ENCODE data around the gene SLC12A9. TPM values are rescaled to one million over a fixed set of nuclear protein-coding genes. Genes with fewer than 3 reads are reported as not detected.

Gene SLC12A9, protein sequence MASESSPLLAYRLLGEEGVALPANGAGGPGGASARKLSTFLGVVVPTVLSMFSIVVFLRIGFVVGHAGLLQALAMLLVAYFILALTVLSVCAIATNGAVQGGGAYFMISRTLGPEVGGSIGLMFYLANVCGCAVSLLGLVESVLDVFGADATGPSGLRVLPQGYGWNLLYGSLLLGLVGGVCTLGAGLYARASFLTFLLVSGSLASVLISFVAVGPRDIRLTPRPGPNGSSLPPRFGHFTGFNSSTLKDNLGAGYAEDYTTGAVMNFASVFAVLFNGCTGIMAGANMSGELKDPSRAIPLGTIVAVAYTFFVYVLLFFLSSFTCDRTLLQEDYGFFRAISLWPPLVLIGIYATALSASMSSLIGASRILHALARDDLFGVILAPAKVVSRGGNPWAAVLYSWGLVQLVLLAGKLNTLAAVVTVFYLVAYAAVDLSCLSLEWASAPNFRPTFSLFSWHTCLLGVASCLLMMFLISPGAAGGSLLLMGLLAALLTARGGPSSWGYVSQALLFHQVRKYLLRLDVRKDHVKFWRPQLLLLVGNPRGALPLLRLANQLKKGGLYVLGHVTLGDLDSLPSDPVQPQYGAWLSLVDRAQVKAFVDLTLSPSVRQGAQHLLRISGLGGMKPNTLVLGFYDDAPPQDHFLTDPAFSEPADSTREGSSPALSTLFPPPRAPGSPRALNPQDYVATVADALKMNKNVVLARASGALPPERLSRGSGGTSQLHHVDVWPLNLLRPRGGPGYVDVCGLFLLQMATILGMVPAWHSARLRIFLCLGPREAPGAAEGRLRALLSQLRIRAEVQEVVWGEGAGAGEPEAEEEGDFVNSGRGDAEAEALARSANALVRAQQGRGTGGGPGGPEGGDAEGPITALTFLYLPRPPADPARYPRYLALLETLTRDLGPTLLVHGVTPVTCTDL
- total RNA-seq (ENCODE audit: low replicate concordance) = 31.4 and 37.1 TPM in 2 replicates
- long read RNA-seq, partial matches to known transcripts = 0 of 1 reads
- long read RNA-seq, other reads (novel, unspliced or antisense) = 1 of 1 reads

DNA sequence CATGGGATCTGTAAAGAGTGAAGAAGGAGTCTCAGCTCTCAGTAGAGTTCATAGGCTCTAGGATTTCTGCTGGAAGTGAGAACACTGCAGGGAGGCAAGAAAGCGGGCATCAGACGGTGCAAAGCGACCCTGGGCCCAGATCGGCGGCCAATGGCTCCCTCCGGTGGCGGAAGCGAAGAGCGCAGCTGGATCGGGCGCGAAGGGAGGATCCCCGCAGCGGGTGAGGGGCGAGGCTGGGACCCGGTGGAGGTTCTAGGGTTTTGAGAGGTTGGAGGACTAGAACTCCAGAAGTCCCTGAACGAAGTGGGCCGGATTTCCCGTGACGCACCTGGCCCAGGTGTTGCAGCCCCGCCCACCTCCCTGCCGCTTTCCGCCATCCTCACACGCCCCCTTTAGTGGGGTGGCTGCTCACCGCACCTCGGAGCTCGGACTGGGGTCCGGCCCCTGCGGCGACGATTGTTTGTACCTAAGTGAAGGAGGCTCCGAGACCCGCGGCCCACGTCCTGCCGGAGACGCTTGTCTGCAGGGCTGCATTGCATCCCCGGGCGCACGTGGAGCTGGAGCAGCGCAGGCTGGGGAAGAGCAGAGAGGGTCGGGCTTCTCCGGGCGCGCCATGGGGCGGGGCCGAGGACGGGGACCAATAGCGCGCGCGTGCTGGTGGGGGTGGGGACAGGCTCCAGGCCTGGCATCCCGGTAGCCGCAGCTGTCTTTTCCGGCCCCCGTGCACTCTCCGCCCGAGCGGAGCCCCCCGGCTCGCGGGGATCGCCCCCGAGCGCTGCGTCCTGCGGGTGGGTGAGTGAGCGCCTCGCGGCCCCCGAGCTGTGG is at the start of gene SLC12A9:
Gene SLC12A9, plus strand, starts transcription at position 666 of the 825 bp plus-strand sequence. CDS start 1,485 bp downstream, outside the sequence.
- Mint-ChIP-seq H3K9me3 (no peaks in the 10 kb centered on the region), H3K4me3 (peak within 1 kb of the TSS; percentile 91), H3K36me3 (no peaks in the 10 kb centered on the region), H3K27me3 (no peaks in the 10 kb centered on the region), H3K4me1 (ENCODE audit: unreplicated experiment) (peaks cover 4% of the 10 kb centered on the region), H3K27ac (peak within 1 kb of the TSS; percentile 64)
- TF ChIP-seq, protein P1, sequence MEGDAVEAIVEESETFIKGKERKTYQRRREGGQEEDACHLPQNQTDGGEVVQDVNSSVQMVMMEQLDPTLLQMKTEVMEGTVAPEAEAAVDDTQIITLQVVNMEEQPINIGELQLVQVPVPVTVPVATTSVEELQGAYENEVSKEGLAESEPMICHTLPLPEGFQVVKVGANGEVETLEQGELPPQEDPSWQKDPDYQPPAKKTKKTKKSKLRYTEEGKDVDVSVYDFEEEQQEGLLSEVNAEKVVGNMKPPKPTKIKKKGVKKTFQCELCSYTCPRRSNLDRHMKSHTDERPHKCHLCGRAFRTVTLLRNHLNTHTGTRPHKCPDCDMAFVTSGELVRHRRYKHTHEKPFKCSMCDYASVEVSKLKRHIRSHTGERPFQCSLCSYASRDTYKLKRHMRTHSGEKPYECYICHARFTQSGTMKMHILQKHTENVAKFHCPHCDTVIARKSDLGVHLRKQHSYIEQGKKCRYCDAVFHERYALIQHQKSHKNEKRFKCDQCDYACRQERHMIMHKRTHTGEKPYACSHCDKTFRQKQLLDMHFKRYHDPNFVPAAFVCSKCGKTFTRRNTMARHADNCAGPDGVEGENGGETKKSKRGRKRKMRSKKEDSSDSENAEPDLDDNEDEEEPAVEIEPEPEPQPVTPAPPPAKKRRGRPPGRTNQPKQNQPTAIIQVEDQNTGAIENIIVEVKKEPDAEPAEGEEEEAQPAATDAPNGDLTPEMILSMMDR (conservative IDR thresholded peaks at IDR 0.05) = peak; percentile 99
- DNase-seq (ENCODE audit: extremely low spot score, unreplicated experiment) = peak; percentile 91

DNA sequence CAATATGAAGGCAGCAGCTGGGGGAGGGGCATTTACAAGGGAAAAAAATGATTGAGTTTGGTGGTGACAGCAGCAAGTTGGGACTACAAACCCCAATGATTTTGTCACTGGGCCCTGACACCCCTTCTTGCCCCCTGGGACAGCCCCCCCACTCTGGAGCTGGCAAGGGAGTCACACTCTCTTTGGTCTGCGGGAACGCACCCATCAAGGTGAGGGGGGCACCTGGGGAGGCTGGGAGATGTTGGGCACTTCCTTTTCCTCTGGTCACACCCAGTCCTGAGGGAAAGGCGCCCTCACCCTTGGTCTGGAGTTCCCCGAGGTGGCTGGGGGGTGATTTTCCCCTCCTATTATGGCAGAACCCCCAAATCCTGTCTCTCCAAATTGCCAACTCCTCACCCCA is 49.6 kb upstream of the SLC12A9 start:
- Mint-ChIP-seq H3K27me3 (no peaks in the 10 kb centered on the region), H3K4me3 (no peak overlapping the region), H3K36me3 (peaks cover 16% of the 10 kb centered on the region), H3K4me1 (ENCODE audit: unreplicated experiment) (peaks cover 19% of the 10 kb centered on the region), H3K27ac (peak overlapping the region; percentile 80), H3K9me3 (no peaks in the 10 kb centered on the region)
- TF ChIP-seq, protein P1 (conservative IDR thresholded peaks at IDR 0.05) = no peak
- no peak for DNase-seq (ENCODE audit: extremely low spot score, unreplicated experiment)

DNA sequence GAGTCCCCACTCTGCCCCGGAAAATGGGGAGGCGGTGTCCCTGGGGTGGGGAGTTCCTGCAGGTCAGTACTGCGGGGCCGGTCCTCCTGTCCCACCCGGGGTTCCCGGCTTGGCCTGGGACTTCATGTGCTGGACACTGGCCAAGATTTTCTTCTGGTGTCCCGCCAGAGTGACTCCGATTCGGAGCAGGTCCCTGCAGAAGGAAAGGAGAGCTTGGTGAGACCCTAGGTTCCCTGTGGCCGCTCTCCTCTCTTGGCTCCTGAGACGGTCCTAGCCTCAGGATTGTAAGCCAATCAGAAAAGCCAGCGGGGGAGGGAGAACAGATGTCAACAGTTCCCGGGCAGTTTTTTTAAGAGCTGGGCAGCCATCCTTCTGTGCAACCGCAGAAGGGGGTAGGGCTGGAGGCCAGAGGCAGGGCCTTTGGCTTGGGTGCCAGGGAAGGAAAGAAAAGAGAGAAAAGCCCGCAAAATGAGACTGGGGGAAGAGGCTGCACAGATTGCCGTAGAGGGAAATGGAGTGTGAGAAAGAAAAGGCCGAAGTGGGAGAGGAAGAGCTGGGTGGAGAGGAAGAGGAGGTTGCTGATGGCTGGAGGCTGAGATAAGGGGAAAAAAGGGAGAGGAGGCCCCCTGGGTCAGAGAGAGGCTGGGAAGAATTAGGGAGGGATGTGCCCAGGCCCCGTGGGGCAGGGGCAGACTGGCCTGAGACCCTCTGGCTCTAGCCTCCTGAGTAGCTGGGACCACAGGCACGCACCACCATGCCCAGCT is 48.9 kb upstream of the SLC12A9 start:
- TF ChIP-seq, protein P1 (conservative IDR thresholded peaks at IDR 0.05) = no peak
- no peaks in the 10 kb centered on the region for H3K27me3 Mint-ChIP-seq
- DNase-seq (ENCODE audit: extremely low spot score, unreplicated experiment) = no peak
- no peaks in the 10 kb centered on the region for H3K9me3 Mint-ChIP-seq
- peak overlapping the region; percentile 61 for H3K4me3 Mint-ChIP-seq
- peaks cover 20% of the 10 kb centered on the region for H3K36me3 Mint-ChIP-seq
- peak overlapping the region; percentile 80 for H3K27ac Mint-ChIP-seq
- peaks cover 19% of the 10 kb centered on the region for H3K4me1 Mint-ChIP-seq (ENCODE audit: unreplicated experiment)

DNA sequence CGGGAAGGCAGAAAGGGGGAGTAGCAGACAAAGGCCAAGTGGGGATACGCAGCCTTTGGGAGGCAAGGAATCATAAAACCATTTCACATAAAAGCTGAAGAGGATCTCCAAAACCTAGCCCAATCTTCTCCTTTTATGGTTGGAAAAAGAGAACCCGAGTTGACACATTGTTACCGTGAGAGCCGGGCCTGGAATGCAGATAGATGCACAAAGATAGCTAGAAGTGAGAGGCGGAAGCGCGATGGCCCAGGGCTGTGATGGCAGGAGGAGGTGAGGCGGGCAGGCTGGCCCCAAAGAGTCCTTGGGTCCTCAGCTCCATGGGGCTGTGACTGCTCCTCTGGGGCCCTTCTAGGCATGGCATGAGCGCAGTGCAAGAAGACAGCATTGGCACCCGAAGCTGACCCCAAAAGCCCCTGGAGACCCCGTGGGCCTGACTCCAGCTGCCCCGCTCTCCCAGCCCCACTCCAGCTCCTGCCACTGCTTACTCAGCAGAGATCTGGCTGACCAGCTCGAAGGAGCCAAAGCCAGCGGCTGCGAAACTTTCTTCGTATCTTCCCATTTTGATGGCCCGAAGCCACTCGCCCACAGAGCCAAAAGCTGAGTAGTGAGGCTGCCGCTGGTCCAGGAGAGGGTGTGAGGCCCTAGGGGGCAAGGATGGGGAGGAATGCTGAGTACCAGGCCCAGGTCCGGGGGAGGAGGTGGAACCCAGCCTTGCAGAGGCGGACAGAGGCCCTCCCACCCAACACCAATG is 47.7 kb upstream of the SLC12A9 start:
- Mint-ChIP-seq H3K27me3 (no peaks in the 10 kb centered on the region), H3K4me3 (no peak overlapping the region), H3K36me3 (peaks cover 23% of the 10 kb centered on the region), H3K27ac (peak overlapping the region; percentile 77), H3K4me1 (ENCODE audit: unreplicated experiment) (peaks cover 19% of the 10 kb centered on the region), H3K9me3 (no peaks in the 10 kb centered on the region)
- TF ChIP-seq, protein P1 (conservative IDR thresholded peaks at IDR 0.05) = no peak
- DNase-seq (ENCODE audit: extremely low spot score, unreplicated experiment) = no peak

All from type B pancreatic cell (in vitro differentiated cells).